HCT116 (cell line): Measurements from ENCODE around the gene SPDYE4. TPM values are rescaled to one million over a fixed set of nuclear protein-coding genes. Genes with fewer than 3 reads are reported as not detected.
A peak's percentile ranks its signal among the peaks of the same experiment; 100 is the strongest.

Experiments
- ATAC-seq: fragments of 200-7000 bp; cut with Tn5 transposase; 2 replicates; pipeline ENCODE4 v1.9.1; 2020; ENCODE audit warnings: mild to moderate bottlenecking, moderate library complexity
- BruUV-seq: library from RNA; stranded (reverse); fragments of 400-500 nt; replicated peaks from 2 replicates; lab custom pipeline; 2021; lab: Mats Ljungman, UMichigan
- CTCF ChIA-PET: fragments of 300-600 bp; sonication (Branson Sonifier 250); formaldehyde crosslinking; loops from one replicate; lab custom pipeline; 2021; ENCODE audit warnings: antibody characterized with exemption; lab: Charles Lee
- POLR2A ChIA-PET: fragments of 300-600, 350-600 bp; sonication (Branson Sonifier 250); formaldehyde crosslinking; loops from one replicate; lab custom pipeline; 2021; ENCODE audit warnings: antibody characterized with exemption; lab: Charles Lee
- RAD21 ChIA-PET, 2 experiments: fragments of 300-600 bp; sonication (Branson Sonifier 250); formaldehyde crosslinking; loops; one replicate each; lab custom pipeline; 2023; ENCODE audit warnings: low total read pairs in 2 of 2; ENCODE audit not compliant: uncharacterized antibody in 2 of 2, unreplicated experiment in 2 of 2, low non-redundant PET in 1 of 2; lab: Charles Lee
- DNase-seq: peaks from one replicate; pipeline ENCODE4 v3.0.0-alpha.2; 2010; ENCODE audit warnings: low read depth, low spot score
- H2AFZ ChIP-seq: fragments of 200-600 bp; shearing (Covaris generic), sonication (generic); 2 replicates; pipeline ENCODE4 v1.6.1; 2017; ENCODE audit warnings: low read depth, mixed run types, mixed read lengths, antibody characterized with exemption, low read length; ENCODE audit not compliant: poor library complexity, severe bottlenecking
- H3K27ac ChIP-seq: 2 replicates; pipeline ENCODE4 v1.5.1; 2012; ENCODE audit warnings: low read depth, low read length
- H3K27me3 ChIP-seq: fragments of 200-600 bp; sonication (generic); 2 replicates; pipeline ENCODE4 v1.6.1; 2016; ENCODE audit warnings: mixed run types, low read length, mixed read lengths; ENCODE audit not compliant: insufficient read depth
- H3K36me3 ChIP-seq, 2 experiments: fragments of 200-500 bp in 1 of 2; fragments of 200-600 bp in 1 of 2; sonication (Bioruptor generic) in 1 of 2; sonication (generic) in 1 of 2; 2 replicates each; pipeline versions ENCODE4 v1.5.1 to v1.6.1; 2014 to 2016; ENCODE audit warnings: low read length in 2 of 2, inconsistent platforms in 1 of 2, mixed read lengths in 1 of 2, mixed run types in 1 of 2; ENCODE audit not compliant: insufficient read depth in 2 of 2, control insufficient read depth in 1 of 2
- H3K4me1 ChIP-seq, 2 experiments: fragments of 200-600 bp in 1 of 2; sonication (generic) in 1 of 2; 2 replicates each; pipeline versions ENCODE4 v1.5.1 to v1.6.1; 2012 to 2017; ENCODE audit warnings: low read length in 2 of 2, inconsistent platforms in 1 of 2, mild to moderate bottlenecking in 1 of 2, mixed read lengths in 1 of 2, mixed run types in 1 of 2, moderate library complexity in 1 of 2; ENCODE audit not compliant: insufficient read depth in 2 of 2, control insufficient read depth in 1 of 2
- H3K4me2 ChIP-seq: fragments of 200-600 bp; sonication (generic); 2 replicates; pipeline ENCODE4 v1.6.1; 2017; ENCODE audit warnings: mixed run types, low read length, mixed read lengths
- H3K4me3 ChIP-seq, 2 experiments: fragments of 200-600 bp in 1 of 2; sonication (generic) in 1 of 2; replicated peaks in 1 of 2; 2 replicates each; pipeline ENCODE4 v1.5.1; 2011 to 2016; ENCODE audit warnings: low read length in 2 of 2, control low read depth in 1 of 2, low read depth in 1 of 2, mild to moderate bottlenecking in 1 of 2, mixed read lengths in 1 of 2, mixed run types in 1 of 2
- H3K79me2 ChIP-seq: fragments of 200-600 bp; sonication (generic); 2 replicates; pipeline ENCODE4 v1.6.1; 2017; ENCODE audit warnings: mild to moderate bottlenecking, mixed run types, low read length, moderate library complexity, mixed read lengths; ENCODE audit not compliant: insufficient read depth
- H3K9ac ChIP-seq: fragments of 200-600 bp; sonication (generic); 2 replicates; pipeline ENCODE4 v1.6.1; 2016; ENCODE audit warnings: low read length, mixed read lengths
- H3K9me2 ChIP-seq: fragments of 200-600 bp; sonication (generic), shearing (Covaris generic); 2 replicates; pipeline ENCODE4 v1.6.1; 2017; ENCODE audit warnings: mixed run types, mild to moderate bottlenecking, moderate library complexity; ENCODE audit not compliant: insufficient read depth
- H3K9me3 ChIP-seq, 2 experiments: fragments of 200-500 bp in 1 of 2; fragments of 200-600 bp in 1 of 2; sonication (Bioruptor generic) in 1 of 2; sonication (generic) in 1 of 2; 2 replicates each; pipeline ENCODE4 v1.6.1; 2014 to 2017; ENCODE audit warnings: low read length in 2 of 2, mixed read lengths in 2 of 2, inconsistent platforms in 1 of 2, low read depth in 1 of 2, mild to moderate bottlenecking in 1 of 2, mixed run types in 1 of 2, moderate library complexity in 1 of 2; ENCODE audit not compliant: control insufficient read depth in 1 of 2, insufficient read depth in 1 of 2
- H4K20me1 ChIP-seq: fragments of 200-600 bp; sonication (generic), shearing (Covaris generic); 2 replicates; pipeline ENCODE4 v1.6.1; 2017; ENCODE audit warnings: mixed run types, mild to moderate bottlenecking, moderate library complexity; ENCODE audit not compliant: insufficient read depth
- ATF3 ChIP-seq: IDR thresholded peaks from 2 replicates; pipeline ENCODE4 v1.6.1; 2012
- EGR1 ChIP-seq: IDR thresholded peaks from 2 replicates; pipeline ENCODE4 v1.6.1; 2012; ENCODE audit warnings: low read depth
- MAX ChIP-seq: IDR thresholded peaks from 2 replicates; pipeline ENCODE4 v1.6.1; 2012
- RAD21 ChIP-seq: IDR thresholded peaks from 2 replicates; pipeline ENCODE4 v1.6.1; 2012; ENCODE audit warnings: low read depth, mild to moderate bottlenecking
- intact Hi-C: fragments of 100-400 bp; cut with micrococcal nuclease; formaldehyde crosslinking; loops from 2 replicates; pipeline ENCODE4 v1.10.0; 2022
- total RNA-seq: library from RNA; stranded (reverse); gene quantifications from one replicate; pipeline ENCODE4 v1.2.1, GENCODE V29; 2021; ENCODE audit not compliant: unreplicated experiment
- TF ChIP-seq, protein P1 (sequence below), 3 experiments: fragments of 200-600 bp in 1 of 3; sonication (generic) in 1 of 3; IDR thresholded peaks in 2 of 3; conservative IDR thresholded peaks in 1 of 3; 2 replicates each; pipeline ENCODE4 v1.5.1; 2012 to 2017; ENCODE audit warnings: low read depth in 2 of 3, low read length in 2 of 3, antibody characterized with exemption in 1 of 3, borderline replicate concordance in 1 of 3, control low read depth in 1 of 3, mild to moderate bottlenecking in 1 of 3, mixed read lengths in 1 of 3, mixed run types in 1 of 3, moderate library complexity in 1 of 3; ENCODE audit not compliant: insufficient read depth in 1 of 3

Gene SPDYE4
- total RNA-seq, 1 experiment from 2014 or later: not detected

- ChIA-PET POLR2A (no interaction called here), CTCF (interaction anchor here (1.1 to 1.6 kb wide), 2 partner anchors 32 to 141 kb away, joined by 3 to 4 read pairs; no protein-coding TSS in a partner anchor), RAD21 (interaction anchor here in 1 of 2 experiments (0.6 kb wide), 1 partner anchor 8 kb away, joined by 8 read pairs; no protein-coding TSS in a partner anchor)
- peak; percentile 88 for ATAC-seq
- H3K4me3 ChIP-seq: no peak overlapping the region
- H2AFZ ChIP-seq: no peak overlapping the region
- H3K27me3 ChIP-seq: no peaks in the 10 kb centered on the region
- BruUV-seq: no TSS peak
- DNase-seq: peak; percentile 31
- no peaks in the 10 kb centered on the region for H3K4me1 ChIP-seq
- no peaks in the 10 kb centered on the region for H3K36me3 ChIP-seq
- intact Hi-C loops: loop anchor here (2.0 to 5.0 kb wide), 2 partner anchors 141 to 768 kb away; no protein-coding TSS in a partner anchor
- H3K9me3 ChIP-seq: no peaks in the 10 kb centered on the region
- no peak overlapping the region for H3K4me2 ChIP-seq
- H3K79me2 ChIP-seq: no peaks in the 10 kb centered on the region
- no peaks in the 10 kb centered on the region for H4K20me1 ChIP-seq
- TF ChIP-seq, protein P1, sequence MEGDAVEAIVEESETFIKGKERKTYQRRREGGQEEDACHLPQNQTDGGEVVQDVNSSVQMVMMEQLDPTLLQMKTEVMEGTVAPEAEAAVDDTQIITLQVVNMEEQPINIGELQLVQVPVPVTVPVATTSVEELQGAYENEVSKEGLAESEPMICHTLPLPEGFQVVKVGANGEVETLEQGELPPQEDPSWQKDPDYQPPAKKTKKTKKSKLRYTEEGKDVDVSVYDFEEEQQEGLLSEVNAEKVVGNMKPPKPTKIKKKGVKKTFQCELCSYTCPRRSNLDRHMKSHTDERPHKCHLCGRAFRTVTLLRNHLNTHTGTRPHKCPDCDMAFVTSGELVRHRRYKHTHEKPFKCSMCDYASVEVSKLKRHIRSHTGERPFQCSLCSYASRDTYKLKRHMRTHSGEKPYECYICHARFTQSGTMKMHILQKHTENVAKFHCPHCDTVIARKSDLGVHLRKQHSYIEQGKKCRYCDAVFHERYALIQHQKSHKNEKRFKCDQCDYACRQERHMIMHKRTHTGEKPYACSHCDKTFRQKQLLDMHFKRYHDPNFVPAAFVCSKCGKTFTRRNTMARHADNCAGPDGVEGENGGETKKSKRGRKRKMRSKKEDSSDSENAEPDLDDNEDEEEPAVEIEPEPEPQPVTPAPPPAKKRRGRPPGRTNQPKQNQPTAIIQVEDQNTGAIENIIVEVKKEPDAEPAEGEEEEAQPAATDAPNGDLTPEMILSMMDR (IDR thresholded peaks at IDR 0.05 in 2 of 3, conservative IDR thresholded peaks at IDR 0.05 in 1 of 3; ENCODE audit: borderline replicate concordance in 1 of 3, insufficient read depth in 1 of 3, low read depth in 2 of 3, low read length in 2 of 3): peak; percentile 50 to 73 (median 60); a peak in 5 of 6 replicates
- TF ChIP-seq ATF3 (no peak), MAX (no peak), EGR1 (no peak), RAD21 (peak; percentile 55; the same call in 1 of the 2 replicates)
- no peak overlapping the region for H3K27ac ChIP-seq
- no peaks in the 10 kb centered on the region for H3K9me2 ChIP-seq
- no peak overlapping the region for H3K9ac ChIP-seq
These were observed 4.3 kb downstream of the SPDYE4 start for GRCh38 chr17:8753976-8754440.
